Fibroblast of lung (primary cell): ENCODE measurements around the gene IDE. TPM values are rescaled to one million over a fixed set of nuclear protein-coding genes. Genes with fewer than 3 reads are reported as not detected.

Experiments used
- DNase-seq, 2 donors: peaks; one replicate each; pipeline versions ENCODE4 v3.0.0 to v3.0.0-alpha.2; 2010; ENCODE audit warnings: low read depth in 2 of 2
- H2AFZ ChIP-seq: 2 replicates; pipeline ENCODE4 v1.5.1; 2012; ENCODE audit warnings: low read length, control low read depth, inconsistent platforms
- H3K27ac ChIP-seq: 2 replicates; pipeline ENCODE4 v1.5.1; 2011; ENCODE audit warnings: low read length, control low read depth; ENCODE audit not compliant: insufficient read depth
- H3K27me3 ChIP-seq: 2 replicates; pipeline ENCODE4 v1.5.1; 2011; ENCODE audit warnings: mild to moderate bottlenecking, low read length; ENCODE audit not compliant: control insufficient read depth, insufficient read depth
- H3K36me3 ChIP-seq: 2 replicates; pipeline ENCODE4 v1.5.1; 2011; ENCODE audit warnings: low read length; ENCODE audit not compliant: control insufficient read depth, insufficient read depth
- H3K4me1 ChIP-seq: 2 replicates; pipeline ENCODE4 v1.5.1; 2011; ENCODE audit warnings: low read length; ENCODE audit not compliant: control insufficient read depth, insufficient read depth; ENCODE audit errors: extremely low read depth
- H3K4me2 ChIP-seq: 2 replicates; pipeline ENCODE4 v1.5.1; 2011; ENCODE audit warnings: low read length, control low read depth; ENCODE audit not compliant: insufficient read depth; ENCODE audit errors: extremely low read depth
- H3K4me3 ChIP-seq, 4 experiments: fragments of 200-600 bp in 1 of 4; sonication (generic) in 1 of 4; replicated peaks in 1 of 4; 2 replicates each; pipeline ENCODE4 v1.5.1; 2011 to 2016; ENCODE audit warnings: low read length in 4 of 4, low read depth in 3 of 4, mild to moderate bottlenecking in 3 of 4, control low read depth in 2 of 4, inconsistent platforms in 1 of 4, mixed read lengths in 1 of 4; ENCODE audit not compliant: insufficient read depth in 1 of 4; ENCODE audit errors: control extremely low read depth in 1 of 4
- H3K79me2 ChIP-seq: 2 replicates; pipeline ENCODE4 v1.5.1; 2012; ENCODE audit warnings: mild to moderate bottlenecking, low read length, inconsistent platforms; ENCODE audit not compliant: control insufficient read depth, insufficient read depth
- H3K9ac ChIP-seq: 2 replicates; pipeline ENCODE4 v1.5.1; 2011; ENCODE audit warnings: mild to moderate bottlenecking, low read length, control low read depth; ENCODE audit not compliant: insufficient read depth
- H3K9me3 ChIP-seq: 2 replicates; pipeline ENCODE4 v1.5.1; 2012; ENCODE audit warnings: low read depth, low read length; ENCODE audit not compliant: control insufficient read depth, insufficient read depth
- H4K20me1 ChIP-seq: 2 replicates; pipeline ENCODE4 v1.5.1; 2011; ENCODE audit warnings: low read length; ENCODE audit not compliant: control insufficient read depth, insufficient read depth; ENCODE audit errors: extremely low read depth
- EZH2 ChIP-seq: IDR thresholded peaks from 2 replicates; pipeline ENCODE4 v1.5.1; 2012; ENCODE audit warnings: low read length, control low read depth, mild to moderate bottlenecking; ENCODE audit errors: missing control alignments
- polyA plus RNA-seq, 2 donors: library from polyadenylated mRNA; depleted of rRNA in 1 of 2; stranded (reverse) in 1 of 2; unstranded in 1 of 2; fragments of >200 nt; gene quantifications; 2 replicates each; pipeline ENCODE4 v1.2.1, GENCODE V29; 2011 to 2012; ENCODE audit warnings: missing spikeins in 1 of 2
- total RNA-seq: library from RNA; depleted of rRNA; stranded (reverse); fragments of >200 nt; gene quantifications from 2 replicates; pipeline ENCODE4 v1.2.1, GENCODE V29; 2014
- TF ChIP-seq, protein P1 (sequence below), 2 donors: IDR thresholded peaks in 1 of 2; conservative IDR thresholded peaks in 1 of 2; 1 replicate in 1 of 2; 2 replicates in 1 of 2; pipeline ENCODE4 v1.5.1; 2011 to 2012; ENCODE audit warnings: low read length in 2 of 2, control low read depth in 1 of 2, inconsistent platforms in 1 of 2, low read depth in 1 of 2, mild to moderate bottlenecking in 1 of 2

IDE gene
- total and polyA plus RNA-seq, 2 donors (not counting 1 experiment from before 2014, with no cell fraction given) = 21.3 to 24.5 TPM

DNA sequence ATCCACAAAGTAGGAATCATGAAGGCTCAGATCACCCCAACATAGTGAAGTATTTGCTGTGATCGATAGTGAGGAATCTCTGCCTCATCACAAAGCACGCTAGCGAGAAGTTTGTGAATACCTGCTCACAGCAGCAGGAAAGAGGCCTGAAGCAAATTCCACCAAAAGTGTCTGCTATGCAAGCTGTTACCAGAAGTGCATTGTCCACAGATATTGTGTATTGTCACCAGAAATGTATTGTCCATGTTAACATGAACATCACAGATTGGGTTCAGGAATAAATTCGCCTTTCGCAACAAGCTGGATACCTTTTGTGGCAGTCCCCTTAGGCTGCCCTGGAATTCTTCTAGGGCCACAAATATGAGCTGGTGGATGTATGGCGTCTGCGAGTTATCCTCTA is 155.0 kb downstream of the IDE start:
- H3K9ac ChIP-seq = no peak overlapping the region
- no peak for DNase-seq
- no peak for TF ChIP-seq EZH2
- TF ChIP-seq, protein P1, sequence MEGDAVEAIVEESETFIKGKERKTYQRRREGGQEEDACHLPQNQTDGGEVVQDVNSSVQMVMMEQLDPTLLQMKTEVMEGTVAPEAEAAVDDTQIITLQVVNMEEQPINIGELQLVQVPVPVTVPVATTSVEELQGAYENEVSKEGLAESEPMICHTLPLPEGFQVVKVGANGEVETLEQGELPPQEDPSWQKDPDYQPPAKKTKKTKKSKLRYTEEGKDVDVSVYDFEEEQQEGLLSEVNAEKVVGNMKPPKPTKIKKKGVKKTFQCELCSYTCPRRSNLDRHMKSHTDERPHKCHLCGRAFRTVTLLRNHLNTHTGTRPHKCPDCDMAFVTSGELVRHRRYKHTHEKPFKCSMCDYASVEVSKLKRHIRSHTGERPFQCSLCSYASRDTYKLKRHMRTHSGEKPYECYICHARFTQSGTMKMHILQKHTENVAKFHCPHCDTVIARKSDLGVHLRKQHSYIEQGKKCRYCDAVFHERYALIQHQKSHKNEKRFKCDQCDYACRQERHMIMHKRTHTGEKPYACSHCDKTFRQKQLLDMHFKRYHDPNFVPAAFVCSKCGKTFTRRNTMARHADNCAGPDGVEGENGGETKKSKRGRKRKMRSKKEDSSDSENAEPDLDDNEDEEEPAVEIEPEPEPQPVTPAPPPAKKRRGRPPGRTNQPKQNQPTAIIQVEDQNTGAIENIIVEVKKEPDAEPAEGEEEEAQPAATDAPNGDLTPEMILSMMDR (conservative IDR thresholded peaks at IDR 0.05 in 1 of 2, IDR thresholded peaks at IDR 0.05 in 1 of 2; ENCODE audit: low read depth in 1 of 2, low read length in 2 of 2) = no peak
- H3K36me3 ChIP-seq = no peaks in the 10 kb centered on the region
- H3K27me3 ChIP-seq = peaks cover 3% of the 10 kb centered on the region
- no peaks in the 10 kb centered on the region for H3K4me1 ChIP-seq
- no peaks in the 10 kb centered on the region for H3K9me3 ChIP-seq
- H3K79me2 ChIP-seq = no peaks in the 10 kb centered on the region
- no peaks in the 10 kb centered on the region for H4K20me1 ChIP-seq
- H3K4me3 ChIP-seq = no peak overlapping the region
- no peak overlapping the region for H3K27ac ChIP-seq
- H2AFZ ChIP-seq = no peak overlapping the region
- no peak overlapping the region for H3K4me2 ChIP-seq

DNA sequence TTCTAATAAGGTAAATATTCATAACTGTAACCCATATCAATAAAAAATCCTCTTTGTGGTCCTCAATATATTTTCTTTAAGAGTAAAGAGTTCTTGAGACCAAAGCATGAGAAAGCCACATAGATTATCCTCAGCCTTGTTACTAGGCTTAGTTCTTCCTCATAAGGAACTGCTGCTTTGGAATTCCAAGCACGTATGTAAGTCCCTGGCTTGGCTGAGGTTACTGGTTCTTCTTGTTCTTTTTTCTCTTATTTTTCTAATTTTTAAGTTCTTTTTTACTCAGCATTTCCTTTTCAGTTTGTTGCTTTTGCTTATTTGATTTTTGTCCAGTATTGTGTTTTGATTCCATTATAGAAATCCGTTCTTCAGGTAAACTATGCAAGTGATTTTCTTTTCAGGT is 155.7 kb downstream of the IDE start:
- no peak overlapping the region for H3K4me3 ChIP-seq
- no peak overlapping the region for H3K4me2 ChIP-seq
- no peaks in the 10 kb centered on the region for H3K79me2 ChIP-seq
- H4K20me1 ChIP-seq = no peaks in the 10 kb centered on the region
- TF ChIP-seq, protein P1 (conservative IDR thresholded peaks at IDR 0.05 in 1 of 2, IDR thresholded peaks at IDR 0.05 in 1 of 2; ENCODE audit: low read depth in 1 of 2, low read length in 2 of 2) = no peak
- TF ChIP-seq EZH2 = no peak
- no peaks in the 10 kb centered on the region for H3K36me3 ChIP-seq
- H3K4me1 ChIP-seq = no peaks in the 10 kb centered on the region
- peaks cover 3% of the 10 kb centered on the region for H3K27me3 ChIP-seq
- H3K9ac ChIP-seq = no peak overlapping the region
- no peak for DNase-seq
- H3K9me3 ChIP-seq = no peaks in the 10 kb centered on the region
- H2AFZ ChIP-seq = no peak overlapping the region
- H3K27ac ChIP-seq = no peak overlapping the region

DNA sequence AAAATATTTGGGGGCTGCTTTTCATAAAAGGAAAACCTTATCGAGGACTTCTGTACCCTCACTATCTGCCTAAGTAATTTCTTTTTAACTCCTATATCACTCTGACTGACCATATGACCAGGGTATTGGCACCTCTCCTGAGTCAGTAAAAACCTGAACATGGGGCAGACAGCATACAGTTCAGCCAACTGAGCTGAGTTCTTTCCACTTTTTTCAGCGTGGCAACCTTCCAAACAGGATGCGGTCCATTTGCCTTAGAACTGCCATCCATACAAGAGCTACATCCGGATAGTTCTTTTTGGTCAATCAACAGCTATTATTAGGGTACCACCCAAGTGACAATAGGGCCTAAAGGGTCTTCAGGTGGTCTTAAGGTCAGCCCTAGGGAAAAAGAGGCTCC is 160.4 kb downstream of the IDE start:
- TF ChIP-seq EZH2 = no peak
- TF ChIP-seq, protein P1 (conservative IDR thresholded peaks at IDR 0.05 in 1 of 2, IDR thresholded peaks at IDR 0.05 in 1 of 2; ENCODE audit: low read depth in 1 of 2, low read length in 2 of 2) = no peak
- H3K4me3 ChIP-seq = no peak overlapping the region
- H3K9ac ChIP-seq = no peak overlapping the region
- no peaks in the 10 kb centered on the region for H4K20me1 ChIP-seq
- DNase-seq = peak; percentile 3 to 6
- H2AFZ ChIP-seq = no peak overlapping the region
- H3K27me3 ChIP-seq = peaks cover 3% of the 10 kb centered on the region
- H3K79me2 ChIP-seq = no peaks in the 10 kb centered on the region
- no peaks in the 10 kb centered on the region for H3K36me3 ChIP-seq
- no peak overlapping the region for H3K4me2 ChIP-seq
- no peak overlapping the region for H3K27ac ChIP-seq
- H3K9me3 ChIP-seq = no peaks in the 10 kb centered on the region
- H3K4me1 ChIP-seq = no peaks in the 10 kb centered on the region
